Breast epithelium (tissue), 3 donors: ENCODE data around the gene TASP1.

Source experiments
- CTCF ChIP-seq, 3 donors: fragments of 450-650 bp; IDR thresholded peaks; one replicate each; pipeline ENCODE4 v1.5.1; 2016 to 2017; ENCODE audit warnings: antibody characterized with exemption in 3 of 3, mild to moderate bottlenecking in 3 of 3, moderate library complexity in 3 of 3
- POLR2A ChIP-seq: fragments of 450-650 bp; IDR thresholded peaks from one replicate; pipeline ENCODE4 v1.6.1; 2016; ENCODE audit warnings: antibody characterized with exemption, mild to moderate bottlenecking, moderate library complexity
- POLR2AphosphoS5 ChIP-seq, 3 donors: sonication (generic); formaldehyde crosslinking; IDR thresholded peaks; one replicate each; pipeline ENCODE4 v1.6.1; 2017; ENCODE audit warnings: antibody characterized with exemption in 3 of 3

GRCh38 chr20:13581451-13581850, 57.3 kb downstream of the TASP1 start:
- TF ChIP-seq CTCF (IDR thresholded peaks at IDR 0.05) (no peak), POLR2A (no peak), POLR2AphosphoS5 (IDR thresholded peaks at IDR 0.05) (no peak)
